B cell (primary cell): ENCODE measurements around the gene LRRN2. TPM values are rescaled to one million over a fixed set of nuclear protein-coding genes. Genes with fewer than 3 reads are reported as not detected.

ENCODE experiments used
- ATAC-seq: fragments of 200-7000 bp; cut with Tn5 transposase; one replicate; pipeline ENCODE4 v1.10.0; 2021; ENCODE audit warnings: low read depth, mild to moderate bottlenecking, moderate number of reproducible peaks, moderate library complexity
- CTCF ChIA-PET: fragments of 350-600 bp; sonication (Branson Sonifier 250); formaldehyde crosslinking; loops from one replicate; lab custom pipeline; 2021; ENCODE audit warnings: antibody characterized with exemption, inconsistent platforms; lab: Charles Lee
- POLR2A ChIA-PET: fragments of 350-600 bp; sonication (Branson Sonifier 250); formaldehyde crosslinking; loops from one replicate; lab custom pipeline; 2021; ENCODE audit warnings: antibody characterized with exemption; lab: Charles Lee
- DNase-seq: peaks from one replicate; pipeline ENCODE4 v3.0.0; 2013
- H2AFZ ChIP-seq: 2 replicates; pipeline ENCODE4 v1.6.1; 2012; ENCODE audit warnings: mild to moderate bottlenecking, low read depth, low read length; ENCODE audit not compliant: insufficient read depth, poor library complexity, severe bottlenecking
- H3K27ac ChIP-seq, 2 donors: 1 replicate in 1 of 2; 2 replicates in 1 of 2; pipeline ENCODE4 v1.5.1; 2012 to 2013; ENCODE audit warnings: low read length in 2 of 2, mild to moderate bottlenecking in 2 of 2, moderate library complexity in 1 of 2
- H3K27me3 ChIP-seq, 4 experiments: fragments of 200-600 bp in 1 of 4; sonication (generic) in 1 of 4; replicated peaks in 1 of 4; 1 replicate in 2 of 4; 2 replicates in 2 of 4; pipeline versions ENCODE4 v1.6.1 to v1.7.0; 2013 to 2016; ENCODE audit warnings: low read length in 3 of 4, mild to moderate bottlenecking in 2 of 4, mixed read lengths in 1 of 4, moderate library complexity in 1 of 4; ENCODE audit not compliant: insufficient read depth in 4 of 4, control insufficient read depth in 3 of 4; ENCODE audit errors: control extremely low read depth in 1 of 4
- H3K36me3 ChIP-seq, 2 experiments: replicated peaks in 1 of 2; 1 replicate in 1 of 2; 2 replicates in 1 of 2; pipeline versions ENCODE4 v1.6.1 to v1.7.1; 2013; ENCODE audit warnings: low read length in 1 of 2; ENCODE audit not compliant: insufficient read depth in 2 of 2, control insufficient read depth in 1 of 2; ENCODE audit errors: control extremely low read depth in 1 of 2, extremely low read depth in 1 of 2
- H3K4me1 ChIP-seq, 2 donors: fragments of 200-600 bp in 1 of 2; sonication (generic) in 1 of 2; 1 replicate in 1 of 2; 2 replicates in 1 of 2; pipeline versions ENCODE4 v1.5.1 to v1.6.1; 2013 to 2017; ENCODE audit warnings: low read length in 2 of 2; ENCODE audit not compliant: control insufficient read depth in 2 of 2, insufficient read depth in 2 of 2
- H3K4me2 ChIP-seq: replicated peaks from 2 replicates; pipeline ENCODE3; 2012; ENCODE audit warnings: mild to moderate bottlenecking, low read depth, low read length; ENCODE audit not compliant: poor library complexity, severe bottlenecking
- H3K4me3 ChIP-seq, 5 experiments: fragments of 200-600 bp in 1 of 5; sonication (generic) in 1 of 5; 1 replicate in 3 of 5; 2 replicates in 2 of 5; pipeline versions ENCODE4 v1.5.1 to v1.7.0; 2011 to 2016; ENCODE audit warnings: low read length in 4 of 5, mild to moderate bottlenecking in 4 of 5, low read depth in 2 of 5, control low read depth in 1 of 5, moderate library complexity in 1 of 5; ENCODE audit not compliant: insufficient read depth in 1 of 5; ENCODE audit errors: control extremely low read depth in 1 of 5, extremely low read depth in 1 of 5
- H3K79me2 ChIP-seq: fragments of 200-600 bp; sonication (generic); one replicate; pipeline ENCODE4 v1.6.0; 2016; ENCODE audit warnings: low read length; ENCODE audit not compliant: control insufficient read depth, insufficient read depth
- H3K9ac ChIP-seq: fragments of 200-600 bp; sonication (generic); 2 replicates; pipeline ENCODE4 v1.6.1; 2017; ENCODE audit warnings: mild to moderate bottlenecking, low read length, moderate library complexity
- H3K9me3 ChIP-seq, 3 donors: one replicate each; pipeline versions ENCODE4 v1.6.1 to v1.7.1; 2013; ENCODE audit warnings: low read length in 2 of 3; ENCODE audit not compliant: control insufficient read depth in 2 of 3, insufficient read depth in 1 of 3; ENCODE audit errors: control extremely low read depth in 1 of 3
- H4K20me1 ChIP-seq: 2 replicates; pipeline ENCODE4 v1.6.0; 2012; ENCODE audit warnings: mild to moderate bottlenecking, low read length; ENCODE audit not compliant: insufficient read depth, control insufficient read depth, poor library complexity, severe bottlenecking
- H3K27ac Mint-ChIP-seq: one replicate; pipeline ENCODE4 v1.8.0; 2021; ENCODE audit warnings: mixed read lengths
- H3K27me3 Mint-ChIP-seq: one replicate; pipeline ENCODE4 v1.8.0; 2021; ENCODE audit warnings: mixed read lengths
- H3K4me1 Mint-ChIP-seq: one replicate; pipeline ENCODE4 v1.8.0; 2021; ENCODE audit warnings: mixed read lengths
- H3K4me3 Mint-ChIP-seq: one replicate; pipeline ENCODE4 v1.8.0; 2021; ENCODE audit warnings: mixed read lengths
- H3K9me3 Mint-ChIP-seq: one replicate; pipeline ENCODE4 v1.8.0; 2022; ENCODE audit warnings: mixed read lengths; ENCODE audit not compliant: insufficient read depth
- CTCF ChIP-seq: fragments of 200-600 bp; IDR thresholded peaks from one replicate; pipeline ENCODE4 v1.8.0; 2022; ENCODE audit warnings: antibody characterized with exemption, mild to moderate bottlenecking
- EZH2 ChIP-seq: IDR thresholded peaks from 2 replicates; pipeline ENCODE4 v1.6.1; 2012; ENCODE audit warnings: borderline replicate concordance, low read depth, mild to moderate bottlenecking, moderate library complexity, low read length; ENCODE audit not compliant: insufficient read depth, poor library complexity, severe bottlenecking
- WGBS: methylation state at CpG from one replicate; pipeline ENCODE4 v1.1.5; 2013; ENCODE audit warnings: missing lambda C conversion rate; ENCODE audit not compliant: insufficient coverage; 5-methylcytosine and 5-hydroxymethylcytosine counted together
- intact Hi-C: fragments of 100-400 bp; cut with micrococcal nuclease; formaldehyde crosslinking; loops from one replicate; pipeline ENCODE4 v1.10.0; 2022
- polyA plus RNA-seq: library from polyadenylated mRNA; depleted of rRNA; stranded (reverse); fragments of >200 nt; gene quantifications from 2 replicates; pipeline ENCODE4 v1.2.3, GENCODE V29; 2012
- total RNA-seq, 2 donors: library from RNA; stranded (reverse); fragments of 120-200 nt in 1 of 2; gene quantifications; 1 replicate in 1 of 2; 2 replicates in 1 of 2; pipeline versions ENCODE4 v1.2.3 to v1.2.4, GENCODE V29; 2013 to 2022

LRRN2 gene
- total and polyA plus RNA-seq, 2 donors (not counting 1 experiment from before 2014, with no cell fraction given), result not detected

- POLR2A ChIA-PET, result interaction anchor here (0.6 to 1.1 kb wide), 2 partner anchors 47 to 237 kb away, joined by 3 to 4 read pairs; no protein-coding TSS in a partner anchor
- H3K4me1 ChIP-seq, result peaks cover 13 to 18% of the 10 kb centered on the region in 2 donors
Measured at GRCh38 chr1:204569478-204569877, 116.1 kb downstream of the LRRN2 start.

More at GRCh38 chr1:204569478-204569877, 116.1 kb downstream of the LRRN2 start:
- H3K27ac Mint-ChIP-seq, result no peak overlapping the region
- Histone ChIP-seq H3K79me2 (peaks cover 6% of the 10 kb centered on the region), H3K4me3 (no peak overlapping the region), H3K9ac (no peak overlapping the region), H3K27me3 (no peaks in the 10 kb centered on the region), H3K4me2 (no peak overlapping the region), H3K36me3 (peaks cover 7 to 71% of the 10 kb centered on the region in 2 experiments), H3K9me3 (no peaks in the 10 kb centered on the region), H4K20me1 (peaks cover 21% of the 10 kb centered on the region), H3K27ac (no peak overlapping the region), H2AFZ (no peak overlapping the region)
- no peak overlapping the region for H3K4me3 Mint-ChIP-seq
- ATAC-seq (no peak), DNase-seq (no peak)
- WGBS, result 97% methylated on average over 5 of the region's 5 CpGs
- no peaks in the 10 kb centered on the region for H3K27me3 Mint-ChIP-seq
- H3K9me3 Mint-ChIP-seq, result no peaks in the 10 kb centered on the region
- H3K4me1 Mint-ChIP-seq, result peaks cover 19% of the 10 kb centered on the region
- TF ChIP-seq EZH2, result no peak
- TF ChIP-seq CTCF, result no peak
- intact Hi-C loops, result loop anchor here (10.0 kb wide), 1 partner anchor 55 kb away; no protein-coding TSS in a partner anchor
- CTCF ChIA-PET, result interaction anchor here (5.4 to 9.7 kb wide), 2 partner anchors 194 to 237 kb away, joined by 54 to 221 read pairs; no protein-coding TSS in a partner anchor
